ACHN (cell line): ENCODE results near the gene RAB20.

ENCODE experiments used
- DNase-seq: peaks from one replicate; pipeline ENCODE4 v3.0.0-alpha.2; 2015
- in situ Hi-C: cut with HindIII; loops from 2 replicates; pipeline ENCODE4 v1.10.0; 2017; ENCODE audit warnings: low sequenced_read_pairs, low pct_ligation_motif_present, low pct_unique_long_range_greater_than_20kb

Gene RAB20

GRCh38 chr13:110557610-110558305, 3.8 kb downstream of the RAB20 start:
- in situ Hi-C loops = no loop called here
- no peak for DNase-seq

DNA sequence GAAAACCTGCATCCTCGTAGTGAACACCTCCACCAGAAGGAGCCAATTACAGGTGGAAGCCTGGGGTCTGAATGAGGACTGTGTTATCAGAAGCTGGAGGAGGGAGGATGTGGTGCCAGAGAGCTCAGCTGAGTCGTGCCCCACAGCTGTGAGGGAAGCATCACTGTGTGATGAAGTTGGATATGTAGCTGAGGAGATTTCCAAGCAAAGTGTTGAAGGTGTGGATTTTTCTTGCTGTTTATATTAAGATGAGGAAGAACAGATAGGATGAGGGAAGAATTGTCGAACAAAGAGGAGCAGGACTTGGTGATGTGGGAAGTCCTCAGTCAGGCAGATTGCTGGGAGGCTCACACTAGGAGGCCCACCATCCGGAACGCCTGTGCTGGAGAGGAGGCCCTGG, 4.4 kb downstream of the RAB20 start:
- in situ Hi-C loops = no loop called here
- DNase-seq = no peak

DNA sequence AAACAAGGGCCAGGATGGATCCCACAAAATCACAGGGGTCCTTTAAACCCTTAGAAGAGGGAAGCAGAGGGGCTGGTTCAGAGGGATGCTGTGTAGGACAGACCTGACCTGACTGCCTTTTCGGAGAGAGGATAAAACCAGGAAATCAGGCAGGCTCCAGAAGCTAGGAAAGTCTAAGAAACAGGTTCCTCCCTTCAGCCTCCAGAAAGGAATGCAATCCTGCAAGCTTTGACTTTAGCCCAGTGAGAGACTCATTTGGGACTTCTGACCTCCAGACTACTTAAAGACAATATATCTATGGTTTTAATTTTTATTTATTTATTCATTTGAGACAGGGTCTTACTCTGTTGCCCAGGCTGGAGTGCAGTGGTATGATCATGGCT, 5.3 kb downstream of the RAB20 start:
- in situ Hi-C loops = no loop called here
- DNase-seq = no peak

GRCh38 chr13:110555601-110556223, 5.8 kb downstream of the RAB20 start:
- DNase-seq = no peak
- in situ Hi-C loops = no loop called here

DNA sequence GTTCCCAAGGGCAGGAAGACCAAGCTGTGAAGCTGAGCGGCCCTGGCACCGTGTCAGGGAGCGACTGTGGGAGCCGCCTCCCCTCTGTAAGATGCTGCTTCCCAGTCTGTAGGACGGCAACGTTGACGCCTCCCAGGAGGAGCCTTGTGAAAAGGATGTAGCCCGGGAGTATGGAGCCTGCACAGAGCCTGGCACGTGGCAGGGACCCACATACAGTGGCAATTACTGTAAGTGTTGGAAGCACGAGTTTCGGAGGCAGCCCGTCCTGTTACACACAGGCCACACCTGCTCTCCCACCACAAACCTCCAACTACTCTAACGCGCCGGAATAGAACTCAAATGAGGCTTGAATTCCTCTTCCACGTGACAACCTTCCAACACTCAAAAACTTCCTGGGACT, 6.6 kb downstream of the RAB20 start:
- no peak for DNase-seq
- in situ Hi-C loops = no loop called here

DNA sequence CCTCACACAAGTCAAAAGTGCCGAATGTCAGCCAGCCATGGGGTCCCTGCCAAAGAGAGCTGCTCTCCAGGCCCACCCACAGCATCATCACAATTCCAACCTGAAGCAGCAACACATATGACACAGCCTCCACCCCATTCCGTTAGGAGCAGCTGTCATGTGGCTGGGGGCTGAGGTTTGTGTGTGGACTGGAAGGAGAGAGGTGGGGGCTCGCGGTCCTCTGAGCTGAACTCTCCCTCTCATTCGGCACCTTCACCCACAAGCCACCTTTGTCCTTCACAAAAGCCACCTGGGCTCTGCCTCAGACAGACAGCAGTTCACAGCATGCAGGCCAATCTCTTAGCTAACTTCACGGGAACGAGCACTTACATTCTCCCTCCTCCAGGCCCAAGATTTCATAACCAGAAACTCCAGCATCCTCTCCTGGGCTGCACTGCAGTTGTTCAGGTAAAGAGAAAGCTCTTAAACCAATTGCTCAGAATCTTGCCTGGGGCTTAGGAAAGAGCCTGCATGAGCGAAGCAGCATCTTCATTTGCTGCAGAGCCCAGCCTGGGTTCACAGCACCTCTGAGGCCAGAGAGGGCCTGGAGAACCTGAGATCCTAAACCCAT, 7.2 kb downstream of the RAB20 start:
- DNase-seq = no peak
- in situ Hi-C loops = no loop called here

GRCh38 chr13:110553417-110553816, 8.1 kb downstream of the RAB20 start:
- in situ Hi-C loops = no loop called here
- DNase-seq = no peak

GRCh38 chr13:110552767-110553166, 8.8 kb downstream of the RAB20 start:
- in situ Hi-C loops = no loop called here
- no peak for DNase-seq

DNA sequence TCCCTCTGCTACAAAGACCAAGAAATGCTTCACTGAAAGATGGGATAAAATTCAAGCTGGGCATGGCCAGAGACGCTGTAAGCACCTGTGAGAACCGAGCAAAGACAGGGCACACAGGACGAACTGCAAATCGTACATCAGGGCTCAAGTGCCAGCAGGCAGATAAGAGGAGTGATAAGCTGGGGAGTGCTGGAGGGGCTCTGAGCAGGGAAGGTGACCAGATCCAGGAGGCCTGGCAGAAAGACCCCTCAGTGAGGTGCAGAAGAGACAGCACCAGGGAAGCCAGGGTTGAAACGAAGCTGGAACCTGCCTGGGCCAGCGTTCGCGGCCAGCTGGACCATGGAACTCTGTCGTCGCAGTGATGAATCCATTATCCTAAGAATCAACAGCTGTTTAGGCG, 10.2 kb downstream of the RAB20 start:
- in situ Hi-C loops = no loop called here
- DNase-seq = no peak

- DNase-seq = no peak
- in situ Hi-C loops = no loop called here
Measured at GRCh38 chr13:110549795-110550160, 11.7 kb downstream of the RAB20 start.

DNA sequence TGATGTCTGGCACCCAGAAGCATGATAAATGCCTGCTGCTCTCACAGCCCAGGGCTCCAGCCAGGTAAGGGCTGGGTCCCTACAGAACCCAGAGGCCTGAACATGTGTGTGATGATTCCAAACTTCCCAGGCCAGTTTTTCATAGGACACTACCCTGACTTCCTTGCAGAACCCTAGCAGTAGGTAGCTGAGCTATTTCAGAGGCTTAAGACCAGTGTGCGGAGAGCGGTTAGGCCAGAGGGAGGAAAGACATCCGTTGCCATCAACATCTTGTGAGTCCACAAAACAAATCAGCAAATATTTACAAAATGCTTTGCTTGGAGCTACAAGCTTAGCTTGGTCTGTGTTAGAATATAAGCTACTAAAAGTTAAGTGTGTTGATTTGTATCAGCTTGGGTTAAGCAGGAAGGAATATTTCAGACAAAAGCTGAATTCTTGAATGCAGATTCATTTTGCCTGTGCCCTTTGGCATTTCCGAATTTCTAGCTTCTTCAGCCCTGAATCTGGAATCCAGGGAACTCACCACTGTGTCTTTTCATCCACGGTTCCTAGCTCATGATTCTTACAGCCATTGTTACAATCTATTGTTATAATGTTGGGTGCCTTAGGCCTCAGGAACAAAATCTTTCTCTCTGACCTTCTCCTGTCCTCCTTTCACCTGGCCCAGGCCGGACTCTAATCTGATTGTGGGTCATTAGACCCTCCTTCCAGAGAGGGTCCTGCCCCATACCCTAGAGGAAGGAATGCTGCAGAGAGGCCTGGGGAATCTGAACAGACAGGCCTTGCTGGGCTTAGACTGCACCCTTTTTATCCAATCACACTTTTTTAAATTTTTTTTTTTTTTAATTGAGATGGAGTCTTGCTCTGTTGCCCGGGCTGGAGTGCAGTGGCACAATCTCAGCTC, 12.4 kb downstream of the RAB20 start:
- DNase-seq = no peak
- in situ Hi-C loops = no loop called here

- in situ Hi-C loops = no loop called here
- DNase-seq = no peak
Measured at GRCh38 chr13:110546926-110547325, 14.6 kb downstream of the RAB20 start.

GRCh38 chr13:110546378-110546777, 15.1 kb downstream of the RAB20 start:
- DNase-seq = no peak
- in situ Hi-C loops = no loop called here

DNA sequence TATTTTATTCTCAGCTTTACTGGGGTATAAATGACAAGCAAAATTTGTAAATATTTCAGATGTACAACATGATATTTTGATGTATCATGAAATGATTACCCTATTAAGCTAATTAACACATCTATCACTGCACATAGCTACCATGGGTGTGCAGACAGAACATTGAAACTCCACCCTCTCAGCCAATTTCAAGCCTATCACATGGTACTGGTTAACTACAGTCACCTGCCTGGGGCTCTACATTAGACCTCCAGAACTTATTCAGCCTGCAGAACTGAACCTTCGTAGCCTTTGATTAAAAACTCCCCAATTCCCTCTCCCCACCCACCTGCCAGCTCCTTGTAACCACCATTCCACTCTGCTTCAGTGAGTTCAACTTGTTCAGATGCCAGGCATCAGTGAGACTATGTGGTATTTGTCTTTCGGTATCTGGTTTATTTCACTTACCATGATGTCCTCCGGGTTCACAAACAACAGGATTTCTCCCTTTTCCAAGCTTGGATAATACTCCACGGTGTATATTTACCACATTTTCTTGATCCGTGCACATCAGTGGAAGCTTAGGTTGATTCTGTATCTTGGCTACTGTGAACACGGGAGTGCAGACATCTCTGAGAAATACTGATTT, 19.2 kb downstream of the RAB20 start:
- DNase-seq = no peak
- in situ Hi-C loops = no loop called here

DNA sequence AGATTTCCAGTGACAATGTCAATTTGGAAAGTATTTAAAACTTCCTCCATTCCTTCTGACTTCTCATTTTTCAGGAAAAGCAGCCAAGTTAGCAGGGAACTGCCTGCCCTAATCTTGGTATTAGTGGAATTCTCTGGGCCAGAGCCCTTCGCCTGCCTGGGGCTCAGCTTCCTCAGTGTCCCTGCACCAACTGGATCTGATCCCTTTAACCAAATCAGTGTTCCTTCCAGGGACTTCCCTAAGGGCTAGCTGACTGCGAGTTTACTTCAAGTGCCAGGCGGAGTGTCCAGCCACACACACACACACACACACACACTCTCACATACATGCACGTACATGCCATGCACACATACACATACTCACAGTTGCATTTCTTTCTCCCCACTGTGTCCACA, 20.0 kb downstream of the RAB20 start:
- DNase-seq = no peak
- in situ Hi-C loops = no loop called here

GRCh38 chr13:110540871-110541525, 20.5 kb downstream of the RAB20 start:
- in situ Hi-C loops = no loop called here
- no peak for DNase-seq

DNA sequence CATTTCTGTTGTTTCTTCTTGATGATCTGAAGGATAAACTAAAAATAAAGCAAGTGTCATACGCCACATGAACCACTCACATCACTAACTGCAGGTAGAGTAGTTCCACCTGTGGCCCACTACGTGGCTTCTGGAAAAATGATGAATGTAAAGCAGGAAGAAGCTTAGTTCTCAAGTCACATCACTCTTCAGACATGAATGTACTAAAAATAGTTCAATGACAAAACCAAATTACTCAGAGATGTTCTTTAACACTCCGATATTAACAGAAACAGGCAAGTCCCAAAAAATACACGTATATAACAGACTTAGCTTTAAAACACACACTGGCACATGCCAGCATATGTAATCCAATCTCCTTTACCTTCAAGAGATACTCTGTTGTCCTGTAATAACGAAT, 21.6 kb downstream of the RAB20 start:
- DNase-seq = no peak
- in situ Hi-C loops = no loop called here

DNA sequence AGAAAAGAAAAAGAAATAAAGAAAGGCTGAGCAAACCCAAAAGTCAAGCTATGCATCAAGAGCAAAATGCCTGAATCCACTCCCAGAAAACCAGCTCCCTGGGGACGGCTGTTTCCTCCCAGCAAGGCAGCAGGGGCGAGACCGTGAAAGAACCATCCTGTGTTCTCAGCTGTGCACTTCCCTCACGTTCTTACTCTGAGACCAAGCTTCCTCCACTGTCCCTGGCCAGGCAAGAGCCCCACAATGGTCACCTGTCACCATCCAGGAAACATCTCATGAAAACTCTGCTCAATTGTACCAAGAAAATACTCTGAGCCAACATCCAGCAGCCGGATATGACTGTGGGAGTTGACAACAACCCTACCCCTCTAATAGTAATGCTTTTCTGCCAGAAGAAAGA, 22.9 kb downstream of the RAB20 start:
- no peak for DNase-seq
- in situ Hi-C loops = no loop called here
